SK-N-SH (cell line): ENCODE data around the gene SEBOX. TPM values are rescaled to one million over a fixed set of nuclear protein-coding genes. Genes with fewer than 3 reads are reported as not detected.

Experiments used
- CTCF ChIA-PET: fragments of 300-600, 350-600 bp; formaldehyde crosslinking; extraction: SDS; loops from one replicate; lab custom pipeline; 2021; lab: Yijun Ruan, JAX
- POLR2A ChIA-PET: fragments of 350-600 bp; sonication (Branson Sonifier 250); formaldehyde crosslinking; extraction: SDS; loops from one replicate; lab custom pipeline; 2020; ENCODE audit warnings: antibody characterized with exemption, inconsistent platforms; lab: Yijun Ruan, JAX
- DNase-seq: peaks from one replicate; pipeline ENCODE4 v3.0.0; 2012
- H2AFZ ChIP-seq: fragments of 200-600 bp; sonication (generic); 2 replicates; pipeline ENCODE4 v1.8.1; 2016; ENCODE audit warnings: antibody characterized with exemption, mild to moderate bottlenecking, low read depth
- H3F3A ChIP-seq: fragments of 200-600 bp; sonication (generic); replicated peaks from 2 replicates; pipeline ENCODE3; 2016; ENCODE audit warnings: antibody characterized with exemption, mild to moderate bottlenecking; ENCODE audit not compliant: insufficient read depth
- H3K27ac ChIP-seq, 2 experiments: fragments of 200-500 bp in 1 of 2; fragments of 200-600 bp in 1 of 2; sonication (Bioruptor generic) in 1 of 2; sonication (generic), shearing (Covaris generic) in 1 of 2; 2 replicates each; pipeline versions ENCODE4 v1.5.1 to v1.6.1; 2014 to 2016; ENCODE audit warnings: low read depth in 2 of 2, inconsistent platforms in 1 of 2, low read length in 1 of 2, mild to moderate bottlenecking in 1 of 2, mixed read lengths in 1 of 2
- H3K27me3 ChIP-seq: fragments of 200-600 bp; sonication (generic), shearing (Covaris generic); 2 replicates; pipeline ENCODE4 v1.6.1; 2016; ENCODE audit warnings: mixed run types; ENCODE audit not compliant: insufficient read depth
- H3K36me3 ChIP-seq, 2 experiments: fragments of 200-500 bp in 1 of 2; fragments of 200-600 bp in 1 of 2; sonication (Bioruptor generic) in 1 of 2; sonication (generic) in 1 of 2; replicated peaks in 1 of 2; 2 replicates each; pipeline versions ENCODE3 to v1.5.1; 2014 to 2016; ENCODE audit warnings: low read length in 1 of 2, mild to moderate bottlenecking in 1 of 2; ENCODE audit not compliant: insufficient read depth in 2 of 2, control insufficient read depth in 1 of 2
- H3K4me1 ChIP-seq, 2 experiments: fragments of 200-500 bp in 1 of 2; fragments of 200-600 bp in 1 of 2; sonication (Bioruptor generic) in 1 of 2; sonication (generic), shearing (Covaris generic) in 1 of 2; 2 replicates each; pipeline versions ENCODE4 v1.5.1 to v1.6.1; 2014 to 2016; ENCODE audit warnings: low read depth in 1 of 2, low read length in 1 of 2, mixed run types in 1 of 2; ENCODE audit not compliant: insufficient read depth in 2 of 2, control insufficient read depth in 1 of 2
- H3K4me2 ChIP-seq: fragments of 200-600 bp; sonication (generic), shearing (Covaris generic); 2 replicates; pipeline ENCODE4 v1.6.1; 2017; ENCODE audit warnings: mixed run types
- H3K4me3 ChIP-seq, 2 experiments: fragments of 200-500 bp in 1 of 2; fragments of 200-600 bp in 1 of 2; sonication (Bioruptor generic) in 1 of 2; sonication (generic), shearing (Covaris generic) in 1 of 2; 2 replicates each; pipeline versions ENCODE4 v1.5.1 to v1.8.1; 2014 to 2016; ENCODE audit warnings: low read depth in 2 of 2, inconsistent platforms in 1 of 2, low read length in 1 of 2, mild to moderate bottlenecking in 1 of 2, mixed read lengths in 1 of 2, moderate library complexity in 1 of 2
- H3K79me2 ChIP-seq: fragments of 200-600 bp; sonication (generic); 2 replicates; pipeline ENCODE4 v1.8.1; 2017; ENCODE audit warnings: mild to moderate bottlenecking; ENCODE audit not compliant: insufficient read depth
- H3K9ac ChIP-seq: fragments of 200-600 bp; sonication (generic); 2 replicates; pipeline ENCODE4 v1.6.1; 2017; ENCODE audit warnings: mixed run types
- H3K9me2 ChIP-seq: fragments of 200-600 bp; sonication (generic); 2 replicates; pipeline ENCODE4 v1.6.1; 2017; ENCODE audit warnings: mixed run types
- H3K9me3 ChIP-seq: fragments of 200-600 bp; sonication (generic); 2 replicates; pipeline ENCODE4 v1.6.1; 2017; ENCODE audit warnings: mixed run types, mild to moderate bottlenecking, moderate library complexity
- H4K20me1 ChIP-seq: fragments of 200-600 bp; sonication (generic); 2 replicates; pipeline ENCODE4 v1.6.1; 2017; ENCODE audit warnings: mild to moderate bottlenecking, mixed run types; ENCODE audit not compliant: insufficient read depth
- CTCF ChIP-seq: fragments of 200-600 bp; sonication (generic); IDR thresholded peaks from 2 replicates; pipeline ENCODE4 v1.6.1; 2017; ENCODE audit warnings: antibody characterized with exemption, mild to moderate bottlenecking, moderate library complexity
- EP300 ChIP-seq, 2 experiments: IDR thresholded peaks; 2 replicates each; pipeline versions ENCODE4 v1.4.0 to v1.6.1; 2012; ENCODE audit warnings: borderline replicate concordance in 1 of 2, low read depth in 1 of 2, low read length in 1 of 2
- EZH2phosphoT487 ChIP-seq: fragments of 200-600 bp; sonication (generic); IDR thresholded peaks from 2 replicates; pipeline ENCODE4 v1.6.1; 2017; ENCODE audit warnings: low read depth, mixed run types, mild to moderate bottlenecking, antibody characterized with exemption, moderate library complexity, borderline replicate concordance
- FOSL2 ChIP-seq: IDR thresholded peaks from 2 replicates; pipeline ENCODE4 v1.4.0; 2012; ENCODE audit warnings: low read depth, mild to moderate bottlenecking, moderate library complexity, borderline replicate concordance
- FOXJ3 ChIP-seq: sonication (generic); formaldehyde crosslinking; IDR thresholded peaks from 2 replicates; pipeline ENCODE4 v1.5.1; 2020; ENCODE audit warnings: mild to moderate bottlenecking, missing genetic modification reagents
- GABPA ChIP-seq: IDR thresholded peaks from 2 replicates; pipeline ENCODE4 v1.4.0; 2012; ENCODE audit warnings: low read depth, mild to moderate bottlenecking
- GATA2 ChIP-seq: sonication (generic); formaldehyde crosslinking; IDR thresholded peaks from 2 replicates; pipeline ENCODE4 v1.5.0; 2020; ENCODE audit warnings: mild to moderate bottlenecking, missing genetic modification reagents
- JUND ChIP-seq: IDR thresholded peaks from 2 replicates; pipeline ENCODE4 v1.4.0; 2012
- MAX ChIP-seq: IDR thresholded peaks from 2 replicates; pipeline ENCODE4 v1.4.0; 2012; ENCODE audit warnings: low read depth
- MXI1 ChIP-seq: IDR thresholded peaks from 2 replicates; pipeline ENCODE4 v1.6.1; 2012; ENCODE audit warnings: mild to moderate bottlenecking, low read depth, low read length, improper control_type of control experiment
- NFIC ChIP-seq: IDR thresholded peaks from 2 replicates; pipeline ENCODE4 v1.4.0; 2012; ENCODE audit warnings: borderline replicate concordance
- PBX3 ChIP-seq: IDR thresholded peaks from 2 replicates; pipeline ENCODE4; 2012
- POLR2AphosphoS5 ChIP-seq: IDR thresholded peaks from 2 replicates; pipeline ENCODE4 v1.6.1; 2012; ENCODE audit warnings: low read depth, low read length
- RAD21 ChIP-seq: IDR thresholded peaks from 2 replicates; pipeline ENCODE4 v1.6.1; 2012; ENCODE audit warnings: mild to moderate bottlenecking, low read length
- RFX5 ChIP-seq: IDR thresholded peaks from 2 replicates; pipeline ENCODE4 v1.6.1; 2012; ENCODE audit warnings: mild to moderate bottlenecking, improper control_type of control experiment, low read length
- RXRA ChIP-seq: IDR thresholded peaks from 2 replicates; pipeline ENCODE4 v1.4.0; 2012; ENCODE audit warnings: low read depth, mild to moderate bottlenecking, borderline replicate concordance
- SIN3A ChIP-seq: IDR thresholded peaks from 2 replicates; pipeline ENCODE4 v1.6.1; 2012; ENCODE audit warnings: low read depth, mild to moderate bottlenecking, low read length, moderate library complexity, borderline replicate concordance
- SMC3 ChIP-seq: IDR thresholded peaks from 2 replicates; pipeline ENCODE4 v1.6.1; 2012; ENCODE audit warnings: low read depth, low read length, improper control_type of control experiment
- TAF1 ChIP-seq: IDR thresholded peaks from 2 replicates; pipeline ENCODE4 v1.6.1; 2012; ENCODE audit warnings: low read depth, mild to moderate bottlenecking, low read length, moderate library complexity, borderline replicate concordance
- TCF12 ChIP-seq: IDR thresholded peaks from 2 replicates; pipeline ENCODE4 v1.4.0; 2012
- TEAD4 ChIP-seq: IDR thresholded peaks from 2 replicates; pipeline ENCODE4 v1.4.0; 2012; ENCODE audit warnings: mild to moderate bottlenecking, borderline replicate concordance; ENCODE audit not compliant: insufficient read depth
- USF1 ChIP-seq: IDR thresholded peaks from 2 replicates; pipeline ENCODE4 v1.4.0; 2012; ENCODE audit warnings: low read depth, borderline replicate concordance
- USF2 ChIP-seq: fragments of 150-350 bp; IDR thresholded peaks from 2 replicates; pipeline ENCODE4 v1.6.1; 2017; ENCODE audit warnings: antibody characterized with exemption, low read length, low read depth, borderline replicate concordance
- YY1 ChIP-seq: IDR thresholded peaks from 2 replicates; pipeline ENCODE4 v1.4.0; 2012; ENCODE audit warnings: low read depth, mild to moderate bottlenecking
- ZBTB33 ChIP-seq: IDR thresholded peaks from 2 replicates; pipeline ENCODE4 v1.4.0; 2012; ENCODE audit warnings: low read depth, borderline replicate concordance
- WGBS: methylation state at CpG from one replicate; pipeline ENCODE4 v1.1.6; 2017; ENCODE audit warnings: low lambda C conversion rate; 5-methylcytosine and 5-hydroxymethylcytosine counted together
- polyA plus RNA-seq, 3 experiments: library from polyadenylated mRNA; depleted of rRNA; stranded (reverse); fragments of >200 nt; gene quantifications; 2 replicates each; pipeline ENCODE4 v1.2.3, GENCODE V29; 2012

SEBOX gene
- polyA plus RNA-seq, 1 of the 3 experiments (the other 2 are of a cell fraction): not detected

- H3K27me3 ChIP-seq: no peaks in the 10 kb centered on the region
- no peaks in the 10 kb centered on the region for H3K9me3 ChIP-seq
- no peak overlapping the region for H3K4me3 ChIP-seq
- H2AFZ ChIP-seq: no peak overlapping the region
- no peak overlapping the region for H3K4me2 ChIP-seq
- 95% methylated on average over 2 of the region's 2 CpGs for WGBS
- ChIA-PET POLR2A (no interaction called here), CTCF (no interaction called here)
- H3K79me2 ChIP-seq: no peaks in the 10 kb centered on the region
- no peak overlapping the region for H3K9ac ChIP-seq
- H3K4me1 ChIP-seq: no peaks in the 10 kb centered on the region
- H3K9me2 ChIP-seq: no peaks in the 10 kb centered on the region
- no peak for DNase-seq
- H4K20me1 ChIP-seq: no peaks in the 10 kb centered on the region
- TF ChIP-seq RAD21 (no peak), MXI1 (no peak), TCF12 (no peak), NFIC (no peak), ZBTB33 (no peak), POLR2AphosphoS5 (no peak), FOSL2 (no peak), RXRA (no peak), EP300 (IDR thresholded peaks at IDR 0.05; ENCODE audit: borderline replicate concordance in 1 of 2, low read depth in 1 of 2, low read length in 1 of 2) (no peak), USF2 (no peak), SMC3 (no peak), SIN3A (no peak), FOXJ3 (no peak), GATA2 (no peak), YY1 (no peak), GABPA (no peak), RFX5 (no peak), JUND (no peak)
- peaks cover 35 to 55% of the 10 kb centered on the region in 2 experiments for H3K36me3 ChIP-seq
- no peak overlapping the region for H3K27ac ChIP-seq
- peaks cover 4% of the 10 kb centered on the region for H3F3A ChIP-seq
These were observed 25.6 kb upstream of the SEBOX start for GRCh38 chr17:28390563-28390962.

- Histone ChIP-seq H3K4me2 (no peak overlapping the region), H3K79me2 (no peaks in the 10 kb centered on the region), H3K4me1 (no peaks in the 10 kb centered on the region), H3K9me2 (no peaks in the 10 kb centered on the region), H3K9me3 (no peaks in the 10 kb centered on the region), H3K4me3 (no peak overlapping the region), H3K9ac (no peak overlapping the region), H4K20me1 (no peaks in the 10 kb centered on the region), H3K27ac (no peak overlapping the region), H3F3A (peaks cover 4% of the 10 kb centered on the region), H3K36me3 (peaks cover 31 to 51% of the 10 kb centered on the region in 2 experiments), H3K27me3 (no peaks in the 10 kb centered on the region), H2AFZ (no peak overlapping the region)
- ChIA-PET CTCF (no interaction called here), POLR2A (no interaction called here)
- WGBS: 100% methylated on average over 1 of the region's 1 CpG
- DNase-seq: no peak
- TF ChIP-seq TAF1 (no peak), MAX (no peak), YY1 (no peak), EZH2phosphoT487 (no peak), FOSL2 (no peak), CTCF (no peak), TEAD4 (no peak), PBX3 (no peak), USF1 (no peak)
These were observed 25.1 kb upstream of the SEBOX start for GRCh38 chr17:28390141-28390540.
